ELF-1 (cell line): Measurements from ENCODE around the gene TRPM5.

Experiments used
- DNase-seq: peaks from one replicate; pipeline ENCODE4 v3.0.0-alpha.2; 2016; ENCODE audit warnings: low read depth, low spot score

TRPM5 gene

DNA sequence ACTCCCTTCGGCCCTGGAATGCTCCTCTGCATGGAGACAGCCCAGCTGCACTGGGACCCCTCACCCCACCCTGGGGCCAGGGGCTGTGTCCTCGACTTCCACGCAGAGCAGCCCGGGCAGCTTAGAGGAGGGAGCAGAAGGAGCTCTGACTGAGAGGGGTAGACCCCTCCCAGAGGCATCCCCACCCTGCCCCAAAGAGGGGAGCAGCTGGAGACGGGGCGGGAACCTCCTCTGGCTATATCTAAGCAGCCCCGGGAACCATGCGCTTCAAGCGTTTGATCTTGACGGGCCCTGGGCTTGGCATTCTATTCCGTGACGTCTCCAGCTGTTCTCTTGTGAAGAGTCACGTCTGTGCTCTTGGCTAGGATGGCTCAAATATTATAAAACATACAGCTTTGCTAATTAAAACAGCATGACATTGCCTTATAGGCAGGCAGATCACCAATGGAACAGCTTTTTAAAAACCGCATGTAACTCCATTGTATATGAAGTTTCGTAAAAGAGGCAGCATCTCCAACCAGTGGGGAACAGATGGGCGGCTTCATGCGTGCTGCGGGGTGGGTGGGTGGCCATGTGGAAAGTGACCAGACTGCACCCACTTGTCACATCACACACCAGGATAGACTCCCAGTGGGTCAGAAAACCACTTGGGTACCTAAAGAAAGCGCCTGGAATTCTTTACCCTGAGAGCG, 8.2 kb upstream of the TRPM5 start:
- DNase-seq: no peak

DNA sequence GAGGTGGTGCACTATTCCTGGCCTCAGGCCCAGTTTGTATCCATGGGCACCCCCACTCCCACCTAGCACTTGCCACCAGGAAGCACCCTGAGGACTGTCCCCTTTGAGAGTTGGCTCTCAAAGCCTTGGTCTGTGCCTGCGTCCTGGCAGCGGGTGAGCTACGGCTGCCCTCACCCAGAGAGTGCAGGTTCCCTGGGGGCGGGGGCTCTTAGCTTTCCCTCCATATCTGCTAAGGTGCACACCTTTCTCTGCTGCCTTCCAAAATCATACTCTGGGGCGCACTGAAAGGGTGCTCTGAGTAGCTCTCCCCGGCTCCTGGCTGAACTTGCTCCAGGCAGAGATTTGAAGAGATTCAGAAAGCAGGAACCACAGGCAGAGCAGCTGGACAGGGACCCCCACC, 7.6 kb upstream of the TRPM5 start:
- no peak for DNase-seq

DNA sequence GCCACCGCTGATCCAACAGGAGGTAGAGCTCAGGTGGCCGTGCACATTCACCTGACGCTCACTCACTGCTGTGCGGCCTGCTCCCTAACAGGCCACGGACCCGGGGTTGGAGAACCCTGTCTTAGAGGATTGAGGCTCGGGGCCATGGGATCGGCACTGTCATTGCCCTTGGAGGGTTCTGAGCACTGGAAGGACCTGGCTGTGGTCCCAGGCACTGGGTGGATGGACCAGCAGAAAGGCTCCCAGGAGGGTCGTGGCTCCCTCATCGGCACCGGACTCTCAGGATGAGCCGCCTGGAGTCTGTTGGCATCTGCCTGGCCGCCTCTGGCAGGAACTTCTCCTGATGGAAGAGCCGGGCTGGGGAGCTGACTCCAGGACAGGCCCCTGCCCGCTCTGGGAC, 7.0 kb upstream of the TRPM5 start:
- DNase-seq: no peak

GRCh38 chr11:2450321-2451041, 6.2 kb upstream of the TRPM5 start:
- no peak for DNase-seq

- DNase-seq: no peak
These were observed 5.4 kb upstream of the TRPM5 start for GRCh38 chr11:2449548-2450320.

- no peak for DNase-seq
These were observed 4.6 kb upstream of the TRPM5 start for GRCh38 chr11:2448661-2449547.

DNA sequence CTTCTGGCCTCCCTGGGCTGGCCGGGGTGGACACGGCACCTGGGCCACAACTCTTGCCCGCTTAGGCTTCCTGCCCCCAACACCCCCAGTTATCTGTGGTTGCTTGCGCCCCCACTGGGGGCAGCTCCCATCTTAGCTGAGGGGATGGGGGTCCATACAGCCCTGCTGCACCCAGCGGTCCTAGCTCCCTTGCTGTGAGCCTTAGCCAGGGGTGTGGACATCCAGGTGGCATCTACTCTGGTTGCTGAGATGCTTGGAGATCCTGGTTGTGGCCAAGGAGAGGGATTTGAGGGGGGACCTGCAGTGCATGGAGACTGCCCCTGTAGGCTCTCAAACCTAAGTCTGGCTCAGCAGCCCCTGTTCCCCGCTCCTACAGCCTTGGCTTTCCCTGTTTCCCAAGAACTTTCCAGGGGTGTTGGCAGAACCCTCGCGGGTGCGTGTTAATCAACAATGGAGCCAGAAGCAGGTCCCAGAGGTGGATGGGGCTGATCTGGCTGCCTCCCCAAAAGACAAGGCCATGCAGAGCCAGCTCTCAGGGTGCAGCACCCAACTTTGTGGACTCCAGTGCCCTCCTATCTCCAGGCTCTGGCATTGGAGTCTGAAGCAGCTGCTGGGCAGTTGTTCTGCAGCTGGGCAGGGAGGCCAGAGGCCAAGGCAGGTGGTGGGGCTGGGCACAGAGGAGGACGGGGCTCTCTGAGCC, 3.8 kb upstream of the TRPM5 start:
- DNase-seq: no peak

- DNase-seq: no peak
These were observed 3.1 kb upstream of the TRPM5 start for GRCh38 chr11:2447253-2447950.

DNA sequence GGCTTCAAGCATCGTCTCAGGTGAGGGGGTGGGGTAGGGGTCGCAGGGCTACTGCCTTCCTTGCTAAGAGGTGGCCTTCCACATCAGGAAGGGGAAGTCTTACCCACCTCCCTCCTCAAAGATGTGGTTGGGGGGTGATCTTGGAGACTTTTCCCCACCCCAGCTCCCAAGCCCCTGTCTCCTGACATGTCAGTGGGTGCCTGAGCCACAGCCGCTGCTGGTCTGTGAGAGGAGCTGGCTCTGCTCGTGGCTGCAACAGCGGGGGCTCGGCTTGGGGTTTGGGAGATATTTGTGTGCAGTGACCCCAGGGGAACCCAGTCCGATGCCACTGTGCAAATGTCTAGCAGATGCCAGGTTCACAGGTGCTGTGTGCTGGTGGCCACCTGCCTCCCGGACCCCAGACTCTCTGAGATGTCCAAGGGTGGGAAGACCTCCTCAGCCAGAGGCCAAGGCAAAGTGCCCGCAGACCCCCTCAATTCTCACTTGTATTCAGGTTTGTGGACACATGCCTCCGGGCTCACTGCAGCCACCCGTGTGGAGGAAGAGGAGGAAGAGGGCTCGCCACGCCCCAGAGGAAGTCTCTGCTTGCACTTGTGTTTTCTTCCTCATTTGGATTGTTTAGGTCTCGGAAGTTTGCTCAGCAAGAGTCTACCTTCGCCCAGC, 2.4 kb upstream of the TRPM5 start:
- no peak for DNase-seq

- DNase-seq: no peak
These were observed 1.6 kb upstream of the TRPM5 start for GRCh38 chr11:2445746-2446551.

DNA sequence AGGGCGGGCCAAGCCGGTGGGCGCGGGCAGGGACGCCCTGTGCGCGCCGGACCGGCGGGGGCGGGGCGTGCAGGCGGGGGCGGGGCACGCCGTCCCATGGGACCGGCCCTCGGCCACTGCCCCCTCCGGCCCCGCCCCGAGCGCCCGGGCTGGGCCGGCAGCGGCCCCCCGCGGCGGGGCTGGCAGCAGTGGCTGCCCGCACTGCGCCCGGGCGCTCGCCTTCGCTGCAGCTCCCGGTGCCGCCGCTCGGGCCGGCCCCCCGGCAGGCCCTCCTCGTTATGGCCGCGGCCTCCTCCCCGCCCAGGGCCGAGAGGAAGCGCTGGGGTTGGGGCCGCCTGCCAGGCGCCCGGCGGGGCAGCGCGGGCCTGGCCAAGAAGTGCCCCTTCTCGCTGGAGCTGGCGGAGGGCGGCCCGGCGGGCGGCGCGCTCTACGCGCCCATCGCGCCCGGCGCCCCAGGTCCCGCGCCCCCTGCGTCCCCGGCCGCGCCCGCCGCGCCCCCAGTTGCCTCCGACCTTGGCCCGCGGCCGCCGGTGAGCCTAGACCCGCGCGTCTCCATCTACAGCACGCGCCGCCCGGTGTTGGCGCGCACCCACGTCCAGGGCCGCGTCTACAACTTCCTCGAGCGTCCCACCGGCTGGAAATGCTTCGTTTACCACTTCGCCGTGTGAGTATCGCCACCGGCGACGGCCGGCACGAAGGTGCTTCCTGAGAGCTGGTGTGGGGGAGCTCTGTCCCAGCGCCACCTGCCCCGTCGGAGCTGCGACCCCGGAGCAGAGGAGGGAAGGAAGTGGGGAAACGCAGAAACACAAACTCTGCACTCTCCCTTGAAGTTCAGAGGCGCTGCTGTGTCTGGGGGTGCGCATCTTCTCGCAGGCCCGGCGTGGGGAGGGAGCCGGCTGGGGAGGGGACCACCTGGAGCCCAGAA, 769 bp upstream of the TRPM5 start, which contains the start of gene KCNQ1:
TSS of gene KCNQ1 (plus strand) at position 188 of the 925 bp plus-strand sequence. CDS start at position 279, 91 bp downstream.
- DNase-seq: no peak

- no peak for DNase-seq
These were observed 908 bp downstream of the TRPM5 start for GRCh38 chr11:2443406-2443805.

DNA sequence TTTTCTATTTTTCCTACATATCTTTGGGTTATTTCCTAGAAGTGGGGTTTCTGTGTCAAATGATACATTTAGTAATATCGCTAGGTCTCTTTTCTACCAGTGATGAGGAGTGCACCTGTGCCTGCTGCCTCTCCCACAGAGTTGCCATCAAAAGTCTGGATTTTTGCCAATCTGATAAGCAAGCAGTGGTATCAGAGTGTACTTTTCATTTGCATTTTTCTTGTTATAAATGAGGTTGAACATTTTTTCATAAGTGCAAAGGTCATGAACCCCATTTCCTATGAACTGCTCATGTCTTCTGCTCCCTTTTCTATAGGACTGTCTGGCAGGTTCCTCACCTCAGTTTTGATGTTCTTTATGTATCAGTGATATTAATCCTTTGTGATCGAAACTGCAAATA, 1.7 kb downstream of the TRPM5 start:
- DNase-seq: no peak

- no peak for DNase-seq
These were observed 3.1 kb downstream of the TRPM5 start for GRCh38 chr11:2441171-2441570.

DNA sequence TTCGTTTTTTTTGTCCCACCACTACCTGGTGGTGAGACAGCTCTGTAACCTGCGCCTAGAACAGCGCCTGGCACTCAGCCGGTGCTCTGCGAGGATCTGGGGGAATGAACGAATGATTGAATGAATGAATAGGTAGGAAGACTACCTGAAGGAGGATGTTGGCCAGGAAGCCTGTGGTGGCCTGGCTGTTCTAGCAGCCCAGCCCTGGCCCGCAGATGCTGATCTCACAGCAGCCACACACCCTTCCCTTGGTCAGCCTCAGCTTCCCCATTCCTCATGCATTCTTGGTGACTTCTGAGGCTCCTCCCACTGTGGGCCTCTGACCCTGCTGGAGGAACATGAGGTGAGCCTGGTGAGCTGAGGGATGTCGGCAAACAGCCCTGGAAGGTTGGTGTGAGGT, 3.7 kb downstream of the TRPM5 start:
- DNase-seq: no peak

- DNase-seq: no peak
These were observed 4.5 kb downstream of the TRPM5 start for GRCh38 chr11:2439820-2440219.

GRCh38 chr11:2437516-2437915, 6.8 kb downstream of the TRPM5 start:
- no peak for DNase-seq

DNA sequence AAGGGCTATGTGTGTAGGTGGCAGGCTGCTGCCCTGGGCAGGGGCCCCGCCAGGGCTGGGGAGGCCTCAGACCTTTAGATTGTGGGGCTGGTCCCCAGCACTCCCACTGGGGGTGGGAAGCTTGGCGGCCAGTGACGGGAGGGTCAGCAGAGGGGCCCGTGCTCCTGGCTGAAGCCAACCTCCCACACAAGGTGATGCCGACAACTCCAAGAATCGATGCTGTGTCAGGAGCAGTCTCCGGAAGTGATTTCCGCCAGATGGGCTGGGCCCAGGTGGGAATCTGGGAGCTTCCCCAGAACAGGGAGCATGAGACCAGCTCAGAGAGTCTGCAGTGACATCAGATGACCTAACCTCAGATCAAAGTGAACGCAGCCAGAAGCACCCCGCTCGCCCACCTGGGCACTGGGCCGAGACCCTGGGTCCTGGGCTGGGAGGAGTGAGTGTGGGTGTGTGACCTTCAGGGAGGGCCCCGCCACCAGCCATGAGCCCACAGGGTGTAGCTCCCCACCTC, 7.7 kb downstream of the TRPM5 start:
- DNase-seq: no peak
